Transverse colon (tissue), 3 donors: ENCODE results near the gene GRAMD2B.

Experiments used
- CTCF ChIP-seq, 5 experiments: fragments of 200-600 bp in 3 of 5; fragments of 450-650 bp in 2 of 5; sonication (generic) in 3 of 5; IDR thresholded peaks; 1 replicate in 2 of 5; 2 replicates in 3 of 5; pipeline ENCODE4 v1.5.1; 2016 to 2017; ENCODE audit warnings: antibody characterized with exemption in 5 of 5, inconsistent platforms in 3 of 5, mild to moderate bottlenecking in 2 of 5, moderate library complexity in 1 of 5
- EP300 ChIP-seq: sonication (generic); formaldehyde crosslinking; IDR thresholded peaks from one replicate; pipeline ENCODE4 v1.6.1; 2017; ENCODE audit warnings: antibody characterized with exemption, low read depth

DNA sequence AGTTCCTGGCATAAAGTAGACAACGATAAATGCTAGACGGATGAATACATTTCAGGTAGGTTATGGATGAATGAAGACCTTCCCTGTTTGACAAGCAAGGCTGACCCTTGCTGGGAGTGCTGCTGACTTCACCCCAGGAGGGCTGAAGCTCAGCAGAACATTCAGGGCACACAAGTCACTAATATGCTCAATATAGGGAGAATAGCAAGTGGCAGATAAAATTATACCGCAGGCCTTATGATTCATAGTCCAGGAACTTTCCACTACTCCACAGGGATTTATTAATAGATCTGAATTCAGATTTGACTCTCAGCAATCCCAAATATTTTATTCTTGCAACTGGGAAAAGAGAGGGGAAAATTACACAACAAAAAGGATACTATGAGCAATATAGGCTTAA lies 38.2 kb upstream of the GRAMD2B start:
- no peak for TF ChIP-seq EP300
- TF ChIP-seq CTCF (IDR thresholded peaks at IDR 0.05): no peak
